HTERT RPE-1 (cell line): ENCODE results near the gene LHFPL5.

Experiments
- in situ Hi-C: fragments of 300-500 bp; cut with MboI; formaldehyde crosslinking; loops from 4 replicates; pipeline ENCODE4 v1.14.3; 2020; ENCODE audit warnings: low sequenced_read_pairs

LHFPL5 gene

GRCh38 chr6:35790683-35791082 lies 14.5 kb upstream of the LHFPL5 start:
- in situ Hi-C loops, result no loop called here

- in situ Hi-C loops, result no loop called here
Observed at GRCh38 chr6:35794536-35795452, 10.4 kb upstream of the LHFPL5 start.

- in situ Hi-C loops, result no loop called here
Observed at GRCh38 chr6:35795453-35796071, 9.6 kb upstream of the LHFPL5 start.

GRCh38 chr6:35796236-35796635 lies 8.9 kb upstream of the LHFPL5 start:
- in situ Hi-C loops, result no loop called here

GRCh38 chr6:35797837-35798526 lies 7.2 kb upstream of the LHFPL5 start:
- in situ Hi-C loops, result no loop called here

- in situ Hi-C loops, result no loop called here
Observed at GRCh38 chr6:35798706-35799105, 6.4 kb upstream of the LHFPL5 start.

GRCh38 chr6:35801148-35801547 lies 4.0 kb upstream of the LHFPL5 start:
- in situ Hi-C loops, result no loop called here

GRCh38 chr6:35808688-35809087 lies 3.5 kb downstream of the LHFPL5 start:
- in situ Hi-C loops, result no loop called here

GRCh38 chr6:35809809-35810208 lies 4.7 kb downstream of the LHFPL5 start:
- in situ Hi-C loops, result no loop called here

- in situ Hi-C loops, result no loop called here
Observed at GRCh38 chr6:35810971-35811698, 6.0 kb downstream of the LHFPL5 start.

- in situ Hi-C loops, result no loop called here
Observed at GRCh38 chr6:35811699-35811995, 6.5 kb downstream of the LHFPL5 start.

GRCh38 chr6:35817515-35817914 lies 12.4 kb downstream of the LHFPL5 start:
- in situ Hi-C loops, result no loop called here

GRCh38 chr6:35823601-35824000 lies 18.4 kb downstream of the LHFPL5 start:
- in situ Hi-C loops, result no loop called here

- in situ Hi-C loops, result no loop called here
Observed at GRCh38 chr6:35824552-35825192, 19.5 kb downstream of the LHFPL5 start.

GRCh38 chr6:35829306-35829705 lies 24.2 kb downstream of the LHFPL5 start:
- in situ Hi-C loops, result no loop called here

GRCh38 chr6:35831257-35832007 lies 26.3 kb downstream of the LHFPL5 start:
- in situ Hi-C loops, result no loop called here

GRCh38 chr6:35833536-35833935 lies 28.4 kb downstream of the LHFPL5 start:
- in situ Hi-C loops, result no loop called here

GRCh38 chr6:35839019-35839418 lies 33.9 kb downstream of the LHFPL5 start:
- in situ Hi-C loops, result no loop called here

GRCh38 chr6:35842381-35842780 lies 37.2 kb downstream of the LHFPL5 start:
- in situ Hi-C loops, result no loop called here

- in situ Hi-C loops, result no loop called here
Observed at GRCh38 chr6:35844290-35844689, 39.1 kb downstream of the LHFPL5 start.
